Measurements from ENCODE around the gene TCP10L. TPM values are rescaled to one million over a fixed set of nuclear protein-coding genes. Genes with fewer than 3 reads are reported as not detected.

TCP10L gene
- total RNA-seq, 1 donor from 2014 or later, result 1.5 TPM

GRCh38 chr21:32593690-32594089, 8.4 kb upstream of the TCP10L start:
- TF ChIP-seq CTCF (IDR thresholded peaks at IDR 0.05; ENCODE audit: unreplicated experiment), result no peak
- Mint-ChIP-seq H3K27ac (no peak overlapping the region), H3K4me1 (no peaks in the 10 kb centered on the region), H3K4me3 (no peak overlapping the region), H3K36me3 (no peaks in the 10 kb centered on the region), H3K27me3 (ENCODE audit: low read depth) (no peaks in the 10 kb centered on the region), H3K9me3 (no peaks in the 10 kb centered on the region)
- DNase-seq (ENCODE audit: low spot score in 2 of 2, unreplicated experiment in 2 of 2), result no peak

- Mint-ChIP-seq H3K9me3 (no peaks in the 10 kb centered on the region), H3K27ac (no peak overlapping the region), H3K4me1 (no peaks in the 10 kb centered on the region), H3K36me3 (no peaks in the 10 kb centered on the region), H3K4me3 (no peak overlapping the region), H3K27me3 (ENCODE audit: low read depth) (no peaks in the 10 kb centered on the region)
- DNase-seq (ENCODE audit: low spot score in 2 of 2, unreplicated experiment in 2 of 2), result no peak
- TF ChIP-seq CTCF (IDR thresholded peaks at IDR 0.05; ENCODE audit: unreplicated experiment), result no peak
Measured at GRCh38 chr21:32592929-32593502, 7.7 kb upstream of the TCP10L start.

GRCh38 chr21:32590130-32590529, 4.8 kb upstream of the TCP10L start:
- no peaks in the 10 kb centered on the region for H3K9me3 Mint-ChIP-seq
- no peak for TF ChIP-seq CTCF (IDR thresholded peaks at IDR 0.05; ENCODE audit: unreplicated experiment)
- no peaks in the 10 kb centered on the region for H3K4me1 Mint-ChIP-seq
- no peak for DNase-seq (ENCODE audit: low spot score in 2 of 2, unreplicated experiment in 2 of 2)
- H3K4me3 Mint-ChIP-seq, result no peak overlapping the region
- H3K27me3 Mint-ChIP-seq (ENCODE audit: low read depth), result peaks cover 4% of the 10 kb centered on the region
- no peak overlapping the region for H3K27ac Mint-ChIP-seq
- no peaks in the 10 kb centered on the region for H3K36me3 Mint-ChIP-seq

- H3K27ac Mint-ChIP-seq, result no peak overlapping the region
- no peak for DNase-seq (ENCODE audit: low spot score in 2 of 2, unreplicated experiment in 2 of 2)
- no peaks in the 10 kb centered on the region for H3K9me3 Mint-ChIP-seq
- no peak overlapping the region for H3K4me3 Mint-ChIP-seq
- no peaks in the 10 kb centered on the region for H3K36me3 Mint-ChIP-seq
- no peaks in the 10 kb centered on the region for H3K4me1 Mint-ChIP-seq
- TF ChIP-seq CTCF (IDR thresholded peaks at IDR 0.05; ENCODE audit: unreplicated experiment), result no peak
- H3K27me3 Mint-ChIP-seq (ENCODE audit: low read depth), result peaks cover 6% of the 10 kb centered on the region
Measured at GRCh38 chr21:32587651-32588050, 2.3 kb upstream of the TCP10L start.

GRCh38 chr21:32587120-32587519, 1.8 kb upstream of the TCP10L start:
- TF ChIP-seq CTCF (IDR thresholded peaks at IDR 0.05; ENCODE audit: unreplicated experiment), result no peak
- peaks cover 6% of the 10 kb centered on the region for H3K27me3 Mint-ChIP-seq (ENCODE audit: low read depth)
- no peak overlapping the region for H3K4me3 Mint-ChIP-seq
- no peak for DNase-seq (ENCODE audit: low spot score in 2 of 2, unreplicated experiment in 2 of 2)
- H3K36me3 Mint-ChIP-seq, result no peaks in the 10 kb centered on the region
- H3K9me3 Mint-ChIP-seq, result no peaks in the 10 kb centered on the region
- H3K4me1 Mint-ChIP-seq, result no peaks in the 10 kb centered on the region
- H3K27ac Mint-ChIP-seq, result no peak overlapping the region

GRCh38 chr21:32585970-32586369, 647 bp upstream of the TCP10L start:
- Mint-ChIP-seq H3K27me3 (ENCODE audit: low read depth) (peaks cover 6% of the 10 kb centered on the region), H3K4me1 (no peaks in the 10 kb centered on the region)

More at GRCh38 chr21:32585970-32586369, 647 bp upstream of the TCP10L start:
- DNase-seq (ENCODE audit: low spot score in 2 of 2, unreplicated experiment in 2 of 2), result no peak
- no peak for TF ChIP-seq CTCF (IDR thresholded peaks at IDR 0.05; ENCODE audit: unreplicated experiment)
- no peak overlapping the region for H3K4me3 Mint-ChIP-seq
- no peaks in the 10 kb centered on the region for H3K36me3 Mint-ChIP-seq
- H3K27ac Mint-ChIP-seq, result no peak overlapping the region
- no peaks in the 10 kb centered on the region for H3K9me3 Mint-ChIP-seq
